ENCODE data around the gene MTMR12.

The MTMR12 gene

DNA sequence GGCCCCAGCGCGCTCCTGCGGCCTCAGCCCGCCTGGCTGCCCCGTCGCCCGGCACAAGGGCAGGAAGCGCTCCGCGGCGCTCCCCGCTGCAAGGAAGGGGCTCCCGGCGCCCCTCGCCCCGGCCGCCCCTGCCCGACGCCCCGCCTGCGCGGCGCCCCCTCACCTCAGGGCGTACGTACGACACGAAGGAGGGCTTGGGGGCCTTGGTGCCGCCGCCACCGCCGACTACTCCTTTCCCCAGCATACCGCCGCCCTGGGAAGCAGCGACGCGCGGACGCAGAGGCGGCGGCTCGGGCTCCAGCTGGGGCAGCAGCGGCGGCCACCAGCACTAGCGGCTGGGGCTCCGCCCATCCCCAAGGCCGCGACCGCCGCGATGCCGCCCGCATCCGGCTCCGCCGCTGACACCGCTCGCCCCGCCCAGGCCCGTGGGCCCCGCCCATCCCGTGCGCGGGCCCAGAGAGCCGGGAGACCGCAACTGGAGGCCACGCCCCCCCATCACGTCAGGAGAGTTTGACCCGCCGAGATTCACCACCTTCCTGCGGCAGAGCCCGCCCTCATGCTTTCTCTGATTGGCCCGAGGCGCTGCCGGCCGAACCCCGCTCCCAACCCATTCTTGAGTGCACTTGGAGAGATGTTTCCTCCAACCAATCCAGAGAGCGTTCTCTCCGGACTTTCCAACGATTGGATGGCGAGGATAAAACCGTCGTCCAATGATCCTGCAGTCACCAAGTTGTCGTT lies at the start of gene MTMR12:
Gene MTMR12 (minus strand): TSS at position 345 of the 738 bp plus-strand sequence. CDS start 101 bp downstream, at position 244.
- DNase-seq, result peak; percentile 100

GRCh38 chr5:32362527-32362926 lies 49.8 kb upstream of the MTMR12 start:
- DNase-seq, result no peak

GRCh38 chr5:32360906-32361305 lies 48.2 kb upstream of the MTMR12 start:
- no peak for DNase-seq

DNA sequence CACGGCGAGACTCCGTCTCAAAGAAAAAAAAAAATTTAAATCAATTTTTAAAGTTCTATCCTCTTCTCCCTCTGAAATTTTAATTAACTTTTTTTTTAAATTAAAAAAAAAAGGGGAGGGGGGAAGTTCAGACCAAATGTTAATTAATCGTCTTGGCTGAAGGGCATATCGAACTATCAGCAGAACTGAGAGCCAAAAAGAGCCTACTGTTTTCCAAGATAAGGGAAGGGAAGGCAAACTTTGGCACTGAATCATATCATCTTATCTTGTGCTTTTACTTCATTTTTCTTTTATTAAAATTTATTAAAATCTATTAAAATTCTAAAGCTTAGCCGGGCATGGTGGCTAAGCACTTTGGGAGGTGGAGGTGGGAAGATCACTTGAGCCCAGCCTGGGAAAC lies 45.9 kb upstream of the MTMR12 start:
- DNase-seq, result no peak

DNA sequence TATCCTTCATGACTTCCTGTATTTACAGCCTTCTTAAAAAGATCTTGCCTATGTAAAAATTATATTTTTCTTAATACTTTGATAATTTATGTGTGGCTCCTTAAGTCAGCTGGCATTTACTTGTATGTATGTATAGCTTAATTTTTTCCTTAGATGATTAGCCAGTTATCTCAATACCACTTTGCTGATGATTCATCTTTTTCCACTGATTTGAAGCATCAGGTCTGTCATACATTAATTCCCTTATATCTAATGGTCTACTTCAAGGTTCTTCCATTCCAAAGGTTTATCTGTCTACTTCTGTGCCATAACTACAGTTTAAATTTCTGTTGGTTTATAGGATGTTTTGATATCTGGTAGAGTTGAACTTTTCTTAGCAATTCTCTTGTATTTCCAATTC lies 44.9 kb upstream of the MTMR12 start:
- no peak for DNase-seq

DNA sequence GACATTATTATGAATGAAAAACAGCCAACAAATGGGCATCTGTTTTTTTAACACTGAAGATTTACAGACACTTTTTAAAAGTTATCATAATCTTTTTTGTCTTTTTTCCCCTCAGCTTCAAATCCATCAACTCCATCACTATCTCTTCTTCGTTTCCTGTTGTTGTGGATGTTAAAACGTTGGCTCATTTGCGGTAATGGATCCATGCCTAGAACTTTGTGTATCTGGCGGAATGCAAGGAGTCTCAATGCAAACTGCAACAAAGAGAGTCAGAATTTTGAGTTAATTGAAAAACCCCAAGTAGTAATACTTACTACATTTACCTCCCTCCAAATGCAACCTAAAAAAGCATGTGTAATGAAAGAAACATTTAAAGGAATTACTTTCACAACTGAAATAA lies 42.9 kb upstream of the MTMR12 start:
- no peak for DNase-seq

GRCh38 chr5:32353420-32353819 lies 40.7 kb upstream of the MTMR12 start:
- no peak for DNase-seq

GRCh38 chr5:32352685-32353084 lies 39.9 kb upstream of the MTMR12 start:
- DNase-seq, result no peak

GRCh38 chr5:32346869-32347268 lies 34.1 kb upstream of the MTMR12 start:
- DNase-seq, result no peak

- DNase-seq, result peak; percentile 44 to 49
These were observed 30.4 kb upstream of the MTMR12 start for GRCh38 chr5:32343058-32343672.

DNA sequence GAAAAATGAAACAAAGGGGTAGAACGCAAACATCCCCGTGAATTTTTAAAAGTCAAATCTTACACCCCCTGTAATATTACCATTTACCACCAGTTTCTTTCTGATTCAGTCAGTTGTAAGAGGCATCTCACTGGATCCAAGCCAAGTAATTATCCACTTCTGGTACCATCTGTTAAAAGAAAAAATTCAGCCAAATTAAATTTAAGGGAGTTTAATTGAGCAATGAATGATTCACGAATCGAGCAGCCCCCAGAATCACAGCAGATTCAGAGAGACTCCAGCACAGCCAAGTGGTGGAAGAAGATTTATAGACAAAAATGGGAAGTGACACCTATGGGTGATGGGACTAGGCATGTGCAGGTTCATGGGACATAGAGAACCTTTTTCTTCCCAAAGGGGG lies 29.9 kb upstream of the MTMR12 start:
- DNase-seq, result peak; percentile 92 to 98

DNA sequence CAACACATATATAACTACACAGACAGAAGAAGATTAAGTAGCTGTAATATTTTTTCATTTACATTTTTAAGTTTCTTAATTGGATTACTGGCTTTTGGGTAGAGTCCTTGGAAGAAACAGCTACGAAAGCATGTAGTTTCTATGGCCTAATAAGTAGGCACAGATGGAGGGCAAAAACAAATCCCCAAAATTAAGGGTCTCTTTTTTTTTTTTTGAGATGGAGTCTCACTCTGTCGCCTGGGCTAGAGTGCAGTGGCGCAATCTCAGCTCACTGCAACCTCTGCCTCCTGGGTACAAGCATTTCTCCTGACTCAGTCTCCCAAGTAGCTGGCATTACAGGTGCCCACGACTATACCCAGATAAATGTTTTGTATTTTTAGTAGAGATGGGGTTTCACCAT lies 27.1 kb upstream of the MTMR12 start:
- peak in 1 of 2 experiments; percentile 24 for DNase-seq

GRCh38 chr5:32339198-32339597 lies 26.5 kb upstream of the MTMR12 start:
- DNase-seq, result peak; percentile 18 to 50

- DNase-seq, result no peak
These were observed 20.2 kb upstream of the MTMR12 start for GRCh38 chr5:32332966-32333365.

GRCh38 chr5:32332361-32332760 lies 19.6 kb upstream of the MTMR12 start:
- no peak for DNase-seq

- DNase-seq, result no peak
These were observed 19.2 kb upstream of the MTMR12 start for GRCh38 chr5:32331935-32332274.

DNA sequence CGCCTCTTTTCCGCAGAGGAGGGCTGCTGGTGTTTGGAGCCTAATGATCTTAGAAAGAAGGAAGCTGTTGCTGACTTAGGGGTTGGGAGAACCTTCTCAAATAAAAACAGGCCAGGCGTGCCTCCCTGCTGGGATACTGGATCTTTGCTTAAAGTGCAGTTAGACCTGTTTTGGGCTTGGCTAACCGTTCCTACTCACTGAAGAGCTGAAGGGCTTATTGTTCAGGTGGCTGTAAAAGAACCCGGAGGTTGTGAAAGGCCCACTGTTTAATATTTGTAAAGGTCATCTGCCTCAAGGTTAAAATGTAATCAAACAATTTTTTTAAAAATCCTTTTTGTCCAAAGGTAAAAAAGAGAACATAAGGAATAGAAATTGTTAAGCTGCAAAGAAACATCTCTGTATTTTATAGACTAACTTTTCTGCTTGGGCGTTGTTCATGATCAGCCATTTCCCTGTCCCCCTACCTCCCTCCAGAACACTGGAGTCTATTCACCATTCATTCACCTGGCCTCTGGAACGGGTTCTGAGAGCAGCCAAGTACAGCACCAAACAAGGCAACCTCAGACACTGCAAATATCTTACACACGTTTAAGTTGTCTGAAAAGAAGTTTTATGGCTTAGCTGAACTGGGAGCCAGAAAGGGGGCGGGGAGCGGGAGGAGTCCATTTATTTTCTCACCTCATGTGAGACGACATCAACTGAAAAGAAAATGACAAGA lies 18.6 kb upstream of the MTMR12 start:
- no peak for DNase-seq

DNA sequence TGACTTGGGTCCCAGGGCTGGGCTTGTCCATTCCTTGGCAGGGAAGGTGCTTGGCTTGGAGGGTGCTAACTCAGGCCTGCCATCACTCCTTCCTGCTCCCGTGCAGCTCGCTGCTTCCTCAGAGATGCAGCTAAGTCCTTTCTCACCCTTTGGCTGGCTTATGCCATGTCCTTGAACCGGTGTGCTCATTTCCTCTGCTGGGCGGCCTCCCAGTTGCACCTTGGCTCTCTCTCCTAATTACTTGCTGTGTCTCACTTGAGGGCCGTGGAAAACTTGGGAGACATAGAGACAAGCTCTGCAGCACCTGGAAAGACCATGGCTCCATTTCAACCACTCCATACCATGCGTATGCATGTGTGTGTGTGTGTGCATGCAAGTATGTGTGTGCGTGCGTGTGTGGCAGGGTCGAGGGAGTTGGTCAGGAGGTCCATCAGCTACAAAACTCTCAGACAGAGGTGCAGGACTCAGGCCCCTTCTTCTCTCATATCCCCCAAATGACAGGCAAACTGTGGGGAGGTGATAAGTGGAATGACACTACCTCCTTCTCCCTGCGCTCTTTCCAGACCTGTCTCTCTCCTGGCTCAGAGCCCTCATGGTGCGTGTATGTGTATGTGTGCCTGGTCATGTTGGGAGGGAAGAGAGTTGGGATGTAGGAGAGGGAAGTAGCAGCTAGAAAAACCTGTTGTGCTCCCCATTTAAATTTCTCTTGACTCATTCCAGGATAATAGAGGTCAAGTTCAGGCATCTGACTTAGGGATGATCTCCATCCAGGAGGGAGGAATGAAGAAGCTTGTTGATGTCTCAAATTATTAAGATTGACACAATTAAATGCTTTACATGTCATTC lies 17.6 kb upstream of the MTMR12 start:
- no peak for DNase-seq

GRCh38 chr5:32329395-32329834 lies 16.7 kb upstream of the MTMR12 start:
- peak; percentile 76 to 85 for DNase-seq

DNA sequence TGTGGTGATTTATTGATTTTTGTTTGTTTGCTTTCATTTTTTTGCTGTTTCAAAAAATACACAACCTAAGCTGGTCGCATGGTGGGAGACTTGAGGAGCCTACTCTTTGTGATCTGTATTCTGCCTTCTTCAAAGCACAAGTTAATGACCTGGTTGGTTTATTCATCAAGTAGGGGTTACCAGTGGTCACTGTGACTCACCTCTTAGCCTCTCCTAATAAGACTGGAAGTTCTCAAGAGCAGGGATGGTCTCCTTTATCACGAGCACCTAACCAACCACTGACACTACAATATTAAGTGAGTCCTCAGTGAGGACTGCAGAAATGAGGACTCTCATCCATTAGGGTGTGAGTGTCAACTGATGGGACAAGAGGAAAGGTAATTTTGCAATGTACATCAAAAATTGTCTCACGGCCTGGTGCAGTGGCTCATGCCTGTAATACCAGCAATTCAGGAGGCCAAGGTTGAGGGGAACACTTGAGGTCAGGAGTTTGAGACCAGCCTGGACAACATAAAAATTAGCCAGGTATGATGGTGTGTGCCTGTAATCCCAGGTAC lies 13.6 kb upstream of the MTMR12 start:
- DNase-seq, result no peak

DNA sequence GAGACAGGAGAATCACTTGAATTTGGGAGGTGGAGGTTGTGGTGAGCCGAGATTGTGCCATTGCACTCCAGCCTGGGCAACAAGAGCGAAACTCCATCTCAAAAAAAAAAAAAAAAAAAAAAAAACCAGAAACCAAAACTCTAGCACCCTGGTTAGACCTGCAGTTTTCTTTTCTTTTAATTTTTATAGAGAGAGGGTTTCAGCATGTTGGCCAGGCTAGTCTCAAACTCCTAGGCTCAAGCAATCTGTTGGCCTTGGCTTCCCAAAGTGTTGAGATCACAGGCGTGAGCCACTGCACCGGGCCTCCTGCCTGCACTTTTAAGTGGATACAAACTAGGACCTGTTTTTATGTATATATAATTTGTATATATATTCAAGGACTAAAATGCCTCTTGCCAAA lies 12.9 kb upstream of the MTMR12 start:
- DNase-seq, result no peak

DNA sequence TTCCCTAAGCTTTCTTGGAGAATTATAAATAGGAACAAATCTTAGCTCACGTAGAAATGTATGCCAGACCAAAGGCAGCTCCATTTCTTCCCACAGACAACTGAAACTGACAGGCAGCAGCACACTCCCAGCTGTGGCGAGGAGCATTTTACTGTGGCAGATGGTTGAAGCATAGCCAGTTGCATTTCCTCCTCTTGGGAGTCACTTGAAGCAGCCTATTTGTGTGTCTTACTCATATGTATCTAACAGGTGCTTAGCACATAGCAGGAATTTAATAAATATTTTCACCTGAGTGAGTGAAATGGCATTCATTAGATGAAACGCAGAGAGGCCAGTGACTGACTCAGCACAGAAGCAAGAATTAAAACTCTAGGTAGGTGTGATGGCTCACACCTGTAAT lies 12.3 kb upstream of the MTMR12 start:
- peak; percentile 91 to 95 for DNase-seq

- peak in 1 of 2 experiments; percentile 34 for DNase-seq
These were observed 11.0 kb upstream of the MTMR12 start for GRCh38 chr5:32323741-32324140.

All from NCI-H524 (cell line).